MM.1S (cell line): Measurements from ENCODE around the gene GMPPA.

Source experiments
- EZH2 ChIP-seq: fragments of 300-600 bp; sonication (generic); optimal IDR thresholded peaks from 2 replicates; pipeline ENCODE3; 2017; ENCODE audit warnings: low read depth, mild to moderate bottlenecking, antibody characterized with exemption, low read length, mixed read lengths
- TF ChIP-seq, protein P1 (sequence below): fragments of 300-600 bp; sonication (generic); IDR thresholded peaks from 2 replicates; pipeline ENCODE4 v1.5.1; 2016; ENCODE audit warnings: antibody characterized with exemption, low read length, mixed read lengths

DNA sequence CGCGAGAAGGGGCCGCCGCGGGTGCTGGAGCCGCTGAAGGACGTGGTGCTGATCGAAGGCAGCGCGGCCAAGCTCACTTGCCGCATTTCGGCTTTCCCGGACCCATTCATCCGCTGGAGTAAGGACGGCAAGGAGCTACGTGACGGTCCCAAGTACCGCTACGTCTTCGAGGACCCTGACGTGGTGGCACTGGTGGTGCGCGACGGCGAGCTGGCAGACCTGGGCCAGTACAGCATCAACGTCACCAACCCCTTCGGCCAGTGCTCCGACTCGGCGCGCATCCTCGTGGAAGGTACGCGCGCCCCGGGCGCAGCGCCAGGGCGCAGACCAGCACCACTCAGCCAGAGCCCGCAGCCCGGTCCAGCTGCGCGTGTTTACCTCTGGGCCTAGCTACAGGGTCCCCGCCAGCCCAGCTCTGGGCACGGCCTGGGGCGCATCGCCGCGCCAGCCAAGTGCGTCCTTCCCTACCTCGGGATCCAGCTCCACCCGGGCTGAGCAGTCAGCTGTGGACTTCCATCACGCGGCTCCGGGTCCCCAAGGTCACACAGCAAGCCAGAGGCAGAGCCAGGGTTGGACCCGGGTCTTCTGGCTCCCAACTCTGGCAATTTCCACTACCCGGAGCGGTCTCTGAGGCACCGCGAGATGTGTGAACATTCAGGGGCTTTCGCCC is 1.7 kb upstream of the GMPPA start:
- no peak for TF ChIP-seq EZH2
- TF ChIP-seq, protein P1, sequence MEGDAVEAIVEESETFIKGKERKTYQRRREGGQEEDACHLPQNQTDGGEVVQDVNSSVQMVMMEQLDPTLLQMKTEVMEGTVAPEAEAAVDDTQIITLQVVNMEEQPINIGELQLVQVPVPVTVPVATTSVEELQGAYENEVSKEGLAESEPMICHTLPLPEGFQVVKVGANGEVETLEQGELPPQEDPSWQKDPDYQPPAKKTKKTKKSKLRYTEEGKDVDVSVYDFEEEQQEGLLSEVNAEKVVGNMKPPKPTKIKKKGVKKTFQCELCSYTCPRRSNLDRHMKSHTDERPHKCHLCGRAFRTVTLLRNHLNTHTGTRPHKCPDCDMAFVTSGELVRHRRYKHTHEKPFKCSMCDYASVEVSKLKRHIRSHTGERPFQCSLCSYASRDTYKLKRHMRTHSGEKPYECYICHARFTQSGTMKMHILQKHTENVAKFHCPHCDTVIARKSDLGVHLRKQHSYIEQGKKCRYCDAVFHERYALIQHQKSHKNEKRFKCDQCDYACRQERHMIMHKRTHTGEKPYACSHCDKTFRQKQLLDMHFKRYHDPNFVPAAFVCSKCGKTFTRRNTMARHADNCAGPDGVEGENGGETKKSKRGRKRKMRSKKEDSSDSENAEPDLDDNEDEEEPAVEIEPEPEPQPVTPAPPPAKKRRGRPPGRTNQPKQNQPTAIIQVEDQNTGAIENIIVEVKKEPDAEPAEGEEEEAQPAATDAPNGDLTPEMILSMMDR, result no peak
